Stimulated activated CD8-positive, alpha-beta memory T cell treated with anti-CD3 and anti-CD28 coated beads, Interleukin-15, amount 100 ng/mL, for 4 hours (primary cell): Measurements from ENCODE around the gene KRTAP5-9.
"Not testable (repeated sequence)": the region's sequence is repeated elsewhere in the genome, so short reads cannot be mapped to it uniquely, and the experiment has no call there.

Experiments
- DNase-seq, 2 donors: peaks; one replicate each; pipeline ENCODE4 v3.0.0-alpha.2; 2020; ENCODE audit warnings: low read depth in 2 of 2

The KRTAP5-9 gene

GRCh38 chr11:71534711-71535608, 13.3 kb upstream of the KRTAP5-9 start:
- not testable (repeated sequence) for DNase-seq

DNA sequence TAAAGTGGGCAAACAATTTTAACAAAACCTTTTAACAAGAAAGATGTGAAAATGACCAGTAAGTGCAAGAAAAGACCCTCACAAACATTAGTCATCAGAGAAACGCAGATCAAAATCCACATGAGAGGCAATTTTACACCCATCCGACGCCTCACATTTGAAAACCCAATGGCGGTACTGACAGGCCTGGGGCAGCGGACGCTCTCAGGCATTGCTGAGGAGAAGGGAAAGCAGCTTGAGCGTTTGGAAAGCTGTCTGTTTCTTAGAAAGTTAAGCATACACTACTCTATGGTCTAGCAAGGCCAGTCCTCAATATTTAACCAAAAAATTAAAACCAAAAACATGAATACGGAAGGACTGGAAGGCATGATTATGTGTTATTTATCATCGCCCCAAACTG, 12.4 kb upstream of the KRTAP5-9 start:
- no peak for DNase-seq

DNA sequence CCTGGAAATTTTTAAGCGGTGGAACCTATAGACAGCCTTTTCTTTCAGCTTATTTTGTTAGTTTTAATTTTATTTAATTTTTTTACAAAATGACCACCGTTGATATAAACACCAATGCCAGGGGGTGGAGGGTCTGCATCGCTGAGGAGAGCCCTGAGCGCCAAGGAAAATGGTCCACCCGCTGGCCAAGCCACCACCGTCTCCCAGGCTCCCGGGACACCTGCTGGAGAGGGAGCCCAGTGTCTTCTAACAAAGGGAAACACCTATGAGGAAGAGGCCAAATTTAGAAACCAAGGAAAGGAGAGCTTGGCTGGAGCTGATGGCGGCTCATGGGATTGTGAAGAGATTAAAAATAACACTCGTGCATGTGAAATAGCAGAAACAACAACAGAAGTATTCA, 10.7 kb upstream of the KRTAP5-9 start:
- no peak for DNase-seq

DNA sequence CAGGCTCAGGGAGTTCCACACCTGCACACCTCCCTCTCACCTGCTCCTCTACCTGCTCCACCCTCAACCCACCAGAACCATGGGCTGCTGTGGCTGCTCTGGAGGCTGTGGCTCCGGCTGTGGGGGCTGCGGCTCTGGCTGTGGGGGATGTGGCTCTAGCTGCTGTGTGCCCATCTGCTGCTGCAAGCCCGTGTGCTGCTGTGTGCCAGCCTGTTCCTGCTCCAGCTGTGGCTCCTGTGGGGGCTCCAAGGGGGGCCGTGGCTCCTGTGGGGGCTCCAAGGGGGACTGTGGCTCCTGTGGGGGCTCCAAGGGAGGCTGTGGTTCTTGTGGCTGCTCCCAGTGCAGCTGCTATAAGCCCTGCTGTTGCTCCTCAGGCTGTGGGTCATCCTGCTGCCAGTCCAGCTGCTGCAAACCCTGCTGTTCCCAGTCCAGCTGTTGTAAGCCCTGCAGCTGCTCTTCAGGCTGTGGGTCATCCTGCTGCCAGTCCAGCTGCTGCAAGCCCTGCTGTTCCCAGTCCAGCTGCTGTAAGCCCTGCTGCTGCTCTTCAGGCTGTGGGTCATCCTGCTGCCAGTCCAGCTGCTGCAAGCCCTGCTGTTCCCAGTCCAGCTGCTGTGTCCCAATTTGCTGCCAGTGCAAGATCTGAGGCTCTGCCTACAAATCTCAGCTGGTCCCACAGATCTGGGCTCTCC, 10.1 kb upstream of the KRTAP5-9 start, which contains the start of gene KRTAP5-8:
TSS of gene KRTAP5-8 (plus strand) at position 49 of the 689 bp plus-strand sequence. CDS start at position 80, 31 bp downstream.
- not testable (repeated sequence) for DNase-seq

DNA sequence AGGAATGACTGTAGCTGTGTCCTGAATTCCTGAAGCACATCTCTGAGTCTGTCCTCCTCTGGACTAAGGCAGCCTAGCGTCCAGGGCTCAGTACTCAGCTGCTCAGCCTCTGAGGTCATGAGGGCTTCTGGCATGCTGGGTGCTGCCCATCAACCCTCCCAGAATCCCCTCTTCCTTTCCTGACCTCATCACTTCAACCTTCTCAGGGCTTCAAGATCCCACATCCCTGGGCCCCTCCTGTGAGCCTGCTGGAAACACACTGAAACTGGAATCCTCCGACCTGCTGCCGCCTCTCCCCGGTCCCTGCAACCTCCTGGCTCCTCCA, 9.6 kb upstream of the KRTAP5-9 start:
- no peak for DNase-seq

DNA sequence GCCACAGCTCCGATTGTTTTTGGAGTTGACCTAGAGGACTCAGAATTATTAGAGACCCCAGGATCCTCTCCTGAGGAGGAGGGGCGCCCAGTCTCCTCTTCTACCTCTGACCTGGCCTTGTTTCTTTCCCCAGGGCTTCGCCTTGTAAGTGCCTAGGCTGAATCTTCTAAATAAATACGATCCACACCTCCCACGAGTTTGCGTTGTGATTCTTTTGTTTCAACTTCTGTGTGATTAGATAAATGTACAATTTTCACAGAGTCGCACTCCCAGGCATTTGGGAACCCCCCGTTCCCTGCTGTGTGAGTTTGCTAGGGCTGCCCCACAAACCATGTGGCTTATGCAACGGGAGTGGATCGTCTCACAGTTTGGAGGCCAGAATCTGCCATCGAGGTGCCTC, 9.2 kb upstream of the KRTAP5-9 start:
- DNase-seq = no peak

- DNase-seq = not testable (repeated sequence)
Measured at GRCh38 chr11:71539971-71540370, 8.2 kb upstream of the KRTAP5-9 start.

DNA sequence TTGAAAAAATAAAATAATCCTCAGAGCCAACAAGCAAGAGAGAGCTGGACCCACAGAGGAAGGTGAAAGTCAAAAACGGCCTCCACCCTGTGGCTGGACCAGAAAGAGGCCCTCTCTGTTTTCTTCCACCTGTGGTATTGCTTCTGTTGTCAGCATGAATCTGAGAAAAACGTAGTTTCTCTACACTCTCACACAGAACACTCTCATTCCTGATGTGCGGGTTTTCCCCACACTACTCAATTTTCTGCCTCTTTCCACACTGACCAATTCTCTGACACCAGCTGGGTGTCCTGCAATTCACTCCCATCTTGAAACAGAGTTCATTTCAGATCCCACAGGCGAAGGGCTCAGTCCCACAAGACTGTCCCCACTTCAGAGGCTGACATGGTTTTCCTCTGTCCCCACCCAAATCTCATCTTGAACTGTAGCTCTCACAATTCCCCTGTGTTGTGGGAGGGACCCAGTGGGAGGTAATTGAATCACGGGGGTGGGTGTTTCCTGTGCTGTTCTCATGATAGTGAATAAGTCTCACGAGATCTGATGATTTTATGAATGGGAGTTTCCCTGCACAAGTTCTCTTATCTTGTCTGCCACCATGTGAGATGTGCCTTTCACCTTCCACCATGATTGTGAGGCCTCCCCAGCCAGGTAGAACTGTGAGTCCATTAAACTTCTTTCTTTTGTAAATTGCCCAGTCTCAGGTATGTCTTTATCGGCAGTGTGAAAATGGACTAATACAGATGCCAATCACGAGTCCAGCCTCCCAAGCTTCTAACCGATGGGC, 7.5 kb upstream of the KRTAP5-9 start:
- DNase-seq = not testable (repeated sequence)

DNA sequence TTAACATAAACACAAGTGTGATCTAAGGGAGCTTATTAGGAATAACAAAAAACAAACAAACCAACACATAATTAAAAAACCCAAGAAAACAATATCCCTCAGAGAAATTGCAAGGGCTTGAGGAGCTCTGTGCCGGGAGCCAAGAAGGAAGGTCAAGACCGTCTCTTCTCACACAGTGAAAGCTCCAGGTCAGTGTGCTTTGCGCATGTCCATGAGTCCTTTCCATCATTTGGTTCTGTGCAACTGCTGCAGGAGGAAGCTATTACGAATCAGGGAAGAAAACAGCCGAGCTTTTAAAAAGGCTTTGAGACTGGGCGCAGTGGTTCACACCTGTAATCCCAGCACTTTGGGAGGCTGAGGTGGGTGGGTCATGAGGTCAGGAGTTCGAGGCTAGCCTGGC, 5.8 kb upstream of the KRTAP5-9 start:
- no peak for DNase-seq

GRCh38 chr11:71542879-71543777, 5.1 kb upstream of the KRTAP5-9 start:
- DNase-seq = no peak

- no peak for DNase-seq
Measured at GRCh38 chr11:71543866-71544265, 4.4 kb upstream of the KRTAP5-9 start.

DNA sequence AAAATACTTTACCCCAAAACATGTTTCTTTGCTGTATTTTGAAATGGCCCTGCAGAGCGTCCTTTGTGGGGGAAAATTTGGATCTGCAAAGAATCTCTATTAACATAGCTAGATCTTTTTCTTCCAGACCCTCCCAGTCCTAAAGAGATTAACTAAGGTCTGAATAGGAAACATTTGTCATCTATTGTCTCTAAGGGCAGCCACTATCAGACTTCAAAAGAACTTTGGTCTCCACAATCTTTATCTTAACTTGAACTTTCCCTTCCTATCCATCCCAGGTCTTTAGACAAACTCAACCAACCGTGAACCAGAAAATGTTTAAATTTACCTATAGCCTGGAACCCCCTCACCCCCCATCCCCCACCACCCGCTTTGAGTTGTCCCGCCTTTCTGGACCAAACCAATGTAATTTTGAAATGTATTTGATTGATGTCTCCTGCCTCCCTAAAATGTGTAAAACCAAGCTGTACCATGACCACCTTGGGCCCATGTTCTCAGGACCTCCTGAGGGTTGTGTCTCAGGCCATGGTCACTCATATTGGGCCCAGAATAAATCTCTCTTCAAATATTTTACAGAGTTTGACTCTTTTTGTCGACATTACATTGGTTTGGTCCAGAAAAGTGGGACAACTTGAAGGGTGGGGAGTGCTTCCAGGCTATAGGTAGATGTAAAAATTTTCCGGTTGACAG, 3.5 kb upstream of the KRTAP5-9 start:
- no peak for DNase-seq

DNA sequence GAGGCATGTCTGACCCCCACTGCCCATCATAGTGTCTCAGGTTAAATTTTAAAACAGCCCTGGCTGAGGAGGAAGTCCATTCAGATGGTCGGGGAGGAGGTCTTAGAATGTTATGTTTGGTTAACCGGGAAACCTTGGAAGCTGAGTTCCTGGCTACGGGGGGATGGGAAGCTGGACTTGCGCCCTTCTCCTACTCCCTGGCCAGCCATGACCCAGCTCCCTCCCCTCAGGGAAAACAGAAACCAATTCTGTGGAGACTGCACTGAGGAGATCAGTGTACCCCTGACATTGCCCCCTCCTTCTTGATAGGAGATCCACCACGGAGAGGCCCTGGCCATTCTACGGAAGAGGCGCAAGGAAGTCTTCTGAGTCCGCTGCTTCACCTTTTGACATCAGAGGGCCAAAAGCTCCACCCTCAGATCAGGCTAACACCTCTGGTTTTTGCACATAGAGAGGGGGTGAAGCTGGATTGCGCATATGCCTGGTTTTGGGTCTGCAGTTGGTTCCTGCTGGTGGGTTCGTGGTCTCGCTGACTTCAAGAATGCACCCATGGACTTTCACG, 2.7 kb upstream of the KRTAP5-9 start:
- DNase-seq = no peak

DNA sequence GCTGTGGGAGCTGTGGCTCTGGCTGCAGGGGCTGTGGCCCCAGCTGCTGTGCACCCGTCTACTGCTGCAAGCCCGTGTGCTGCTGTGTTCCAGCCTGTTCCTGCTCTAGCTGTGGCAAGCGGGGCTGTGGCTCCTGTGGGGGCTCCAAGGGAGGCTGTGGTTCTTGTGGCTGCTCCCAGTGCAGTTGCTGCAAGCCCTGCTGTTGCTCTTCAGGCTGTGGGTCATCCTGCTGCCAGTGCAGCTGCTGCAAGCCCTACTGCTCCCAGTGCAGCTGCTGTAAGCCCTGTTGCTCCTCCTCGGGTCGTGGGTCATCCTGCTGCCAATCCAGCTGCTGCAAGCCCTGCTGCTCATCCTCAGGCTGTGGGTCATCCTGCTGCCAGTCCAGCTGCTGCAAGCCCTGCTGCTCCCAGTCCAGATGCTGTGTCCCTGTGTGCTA, 514 bp downstream of the KRTAP5-9 start:
- DNase-seq = no peak

DNA sequence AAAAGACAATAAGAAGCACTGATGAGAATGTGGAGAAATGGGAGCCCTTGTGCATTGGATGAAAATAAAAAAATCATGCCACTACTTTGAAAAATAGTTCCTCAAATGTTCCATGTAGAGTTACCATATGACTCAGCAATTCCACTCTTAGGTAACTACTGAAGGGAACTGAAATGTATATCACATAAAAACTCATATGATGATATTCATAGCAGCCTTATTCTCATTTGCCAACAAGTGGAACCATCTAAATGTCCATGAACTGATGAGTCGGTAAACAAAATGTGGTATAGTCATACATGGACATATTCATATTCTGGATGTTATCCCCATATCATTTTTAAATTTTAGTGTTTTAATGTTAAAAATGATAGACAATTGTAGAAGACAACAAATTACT, 3.5 kb downstream of the KRTAP5-9 start:
- DNase-seq = no peak

DNA sequence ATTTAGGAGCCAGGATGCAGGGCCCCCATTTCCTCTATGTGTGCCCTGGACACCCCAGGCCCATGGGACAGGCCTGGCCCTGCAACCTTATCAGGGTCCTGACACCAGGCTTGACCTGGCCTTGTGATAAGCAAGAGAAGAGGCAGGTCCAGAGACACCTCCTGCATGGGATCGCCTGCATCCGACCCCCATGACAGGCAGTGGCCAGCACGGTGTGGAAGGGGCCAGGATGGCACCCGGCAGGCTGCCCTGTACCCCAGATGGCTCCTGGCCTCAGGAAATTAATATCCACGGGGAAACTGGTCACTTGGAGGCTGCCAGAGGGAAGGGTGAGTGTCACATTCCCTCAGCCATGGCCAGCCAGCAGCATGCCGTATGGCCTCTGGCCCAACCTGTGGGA, 6.8 kb downstream of the KRTAP5-9 start:
- DNase-seq = no peak

DNA sequence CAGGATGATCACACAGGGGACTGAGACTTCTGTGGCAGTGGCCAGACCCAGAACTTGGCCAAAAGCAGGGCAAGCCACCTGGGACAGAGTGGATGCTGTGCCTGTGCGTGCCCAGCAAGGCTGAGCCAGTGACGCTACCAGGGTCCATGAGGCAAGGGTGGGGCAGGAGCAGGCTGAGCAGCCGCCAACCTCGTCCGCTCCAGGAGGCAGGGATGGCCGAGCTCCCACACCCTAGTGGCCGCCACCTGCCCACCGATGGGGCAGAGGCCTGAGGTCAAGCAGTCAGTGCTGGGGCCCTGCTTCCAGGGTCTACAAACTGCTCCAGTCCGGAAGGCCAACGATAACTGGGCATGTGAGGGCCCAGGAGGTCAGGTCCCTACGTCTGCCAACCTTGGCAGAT, 7.3 kb downstream of the KRTAP5-9 start:
- no peak for DNase-seq

GRCh38 chr11:71556018-71556417, 7.8 kb downstream of the KRTAP5-9 start:
- no peak for DNase-seq

GRCh38 chr11:71557257-71557656, 9.0 kb downstream of the KRTAP5-9 start:
- no peak for DNase-seq

DNA sequence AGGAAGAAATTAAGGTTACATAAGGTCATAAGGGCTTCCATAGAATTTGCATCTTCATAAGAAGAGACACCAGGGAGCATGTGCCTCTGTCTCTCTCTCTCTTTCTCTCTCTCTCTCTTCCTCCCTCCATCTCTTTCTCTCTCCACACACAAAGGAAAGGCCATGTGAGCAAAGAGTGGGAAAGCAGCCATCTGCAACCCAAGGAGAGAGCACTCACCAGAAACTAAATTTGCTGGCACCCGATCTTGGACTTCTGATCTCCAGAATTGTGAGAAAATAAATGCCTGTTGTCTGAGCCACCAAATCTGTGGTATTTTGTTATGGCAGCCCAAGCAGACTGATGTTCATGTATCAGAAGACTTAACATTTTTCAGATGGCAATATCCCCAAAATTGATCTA, 10.8 kb downstream of the KRTAP5-9 start:
- no peak for DNase-seq
